Esophagus squamous epithelium (tissue), 4 donors: Measurements from ENCODE around the gene ANLN.

Experiments
- POLR2A ChIP-seq, 4 donors: fragments of 450-650 bp; IDR thresholded peaks; one replicate each; pipeline ENCODE4 v1.6.1; 2017; ENCODE audit warnings: antibody characterized with exemption in 4 of 4, mild to moderate bottlenecking in 4 of 4, moderate library complexity in 3 of 4
- TF ChIP-seq, protein P1 (sequence below), 6 experiments: fragments of 450-650 bp in 4 of 6; fragments of 200-600 bp in 2 of 6; sonication (generic) in 2 of 6; IDR thresholded peaks; one replicate each; pipeline ENCODE4 v1.5.1; 2016 to 2019; ENCODE audit warnings: antibody characterized with exemption in 6 of 6, mild to moderate bottlenecking in 4 of 6, moderate library complexity in 4 of 6

DNA sequence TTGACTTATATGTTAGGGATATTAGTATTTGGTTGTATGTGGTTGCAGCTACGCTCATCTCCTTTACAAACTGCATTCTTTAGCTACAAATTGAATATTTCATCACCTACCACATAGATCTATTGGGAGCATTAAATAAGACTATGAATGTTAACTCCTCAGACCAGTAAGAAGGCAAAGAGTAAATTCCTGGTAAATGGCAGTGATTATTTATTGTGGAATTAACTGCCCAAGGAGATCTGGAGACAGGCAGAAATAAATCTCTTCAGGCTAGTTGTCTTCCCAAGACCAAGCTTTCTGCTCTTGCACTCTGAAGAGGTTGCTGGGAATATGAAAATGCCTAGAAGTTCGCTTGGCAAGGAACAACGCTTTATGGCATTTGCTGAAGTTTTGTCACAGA, 74.6 kb downstream of the ANLN start:
- TF ChIP-seq, protein P1, sequence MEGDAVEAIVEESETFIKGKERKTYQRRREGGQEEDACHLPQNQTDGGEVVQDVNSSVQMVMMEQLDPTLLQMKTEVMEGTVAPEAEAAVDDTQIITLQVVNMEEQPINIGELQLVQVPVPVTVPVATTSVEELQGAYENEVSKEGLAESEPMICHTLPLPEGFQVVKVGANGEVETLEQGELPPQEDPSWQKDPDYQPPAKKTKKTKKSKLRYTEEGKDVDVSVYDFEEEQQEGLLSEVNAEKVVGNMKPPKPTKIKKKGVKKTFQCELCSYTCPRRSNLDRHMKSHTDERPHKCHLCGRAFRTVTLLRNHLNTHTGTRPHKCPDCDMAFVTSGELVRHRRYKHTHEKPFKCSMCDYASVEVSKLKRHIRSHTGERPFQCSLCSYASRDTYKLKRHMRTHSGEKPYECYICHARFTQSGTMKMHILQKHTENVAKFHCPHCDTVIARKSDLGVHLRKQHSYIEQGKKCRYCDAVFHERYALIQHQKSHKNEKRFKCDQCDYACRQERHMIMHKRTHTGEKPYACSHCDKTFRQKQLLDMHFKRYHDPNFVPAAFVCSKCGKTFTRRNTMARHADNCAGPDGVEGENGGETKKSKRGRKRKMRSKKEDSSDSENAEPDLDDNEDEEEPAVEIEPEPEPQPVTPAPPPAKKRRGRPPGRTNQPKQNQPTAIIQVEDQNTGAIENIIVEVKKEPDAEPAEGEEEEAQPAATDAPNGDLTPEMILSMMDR (IDR thresholded peaks at IDR 0.05): no peak
- TF ChIP-seq POLR2A (IDR thresholded peaks at IDR 0.05): no peak
